Epithelial cell of esophagus (primary cell): ENCODE data around the gene CD58.
"Not testable (repeated sequence)": the region's sequence is repeated elsewhere in the genome, so short reads cannot be mapped to it uniquely, and the experiment has no call there.

Source experiments
- DNase-seq: peaks from one replicate; pipeline ENCODE4 v3.0.0; 2010; ENCODE audit warnings: low read depth
- H3K4me3 ChIP-seq: 2 replicates; pipeline ENCODE4 v1.5.1; 2011; ENCODE audit warnings: mild to moderate bottlenecking, low read length, control low read depth
- TF ChIP-seq, protein P1 (sequence below): IDR thresholded peaks from 2 replicates; pipeline ENCODE4 v1.5.1; 2011; ENCODE audit warnings: low read depth, mild to moderate bottlenecking, low read length, control low read depth, inconsistent platforms; ENCODE audit not compliant: insufficient read depth; ENCODE audit errors: missing control alignments

Gene CD58, protein sequence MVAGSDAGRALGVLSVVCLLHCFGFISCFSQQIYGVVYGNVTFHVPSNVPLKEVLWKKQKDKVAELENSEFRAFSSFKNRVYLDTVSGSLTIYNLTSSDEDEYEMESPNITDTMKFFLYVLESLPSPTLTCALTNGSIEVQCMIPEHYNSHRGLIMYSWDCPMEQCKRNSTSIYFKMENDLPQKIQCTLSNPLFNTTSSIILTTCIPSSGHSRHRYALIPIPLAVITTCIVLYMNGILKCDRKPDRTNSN

DNA sequence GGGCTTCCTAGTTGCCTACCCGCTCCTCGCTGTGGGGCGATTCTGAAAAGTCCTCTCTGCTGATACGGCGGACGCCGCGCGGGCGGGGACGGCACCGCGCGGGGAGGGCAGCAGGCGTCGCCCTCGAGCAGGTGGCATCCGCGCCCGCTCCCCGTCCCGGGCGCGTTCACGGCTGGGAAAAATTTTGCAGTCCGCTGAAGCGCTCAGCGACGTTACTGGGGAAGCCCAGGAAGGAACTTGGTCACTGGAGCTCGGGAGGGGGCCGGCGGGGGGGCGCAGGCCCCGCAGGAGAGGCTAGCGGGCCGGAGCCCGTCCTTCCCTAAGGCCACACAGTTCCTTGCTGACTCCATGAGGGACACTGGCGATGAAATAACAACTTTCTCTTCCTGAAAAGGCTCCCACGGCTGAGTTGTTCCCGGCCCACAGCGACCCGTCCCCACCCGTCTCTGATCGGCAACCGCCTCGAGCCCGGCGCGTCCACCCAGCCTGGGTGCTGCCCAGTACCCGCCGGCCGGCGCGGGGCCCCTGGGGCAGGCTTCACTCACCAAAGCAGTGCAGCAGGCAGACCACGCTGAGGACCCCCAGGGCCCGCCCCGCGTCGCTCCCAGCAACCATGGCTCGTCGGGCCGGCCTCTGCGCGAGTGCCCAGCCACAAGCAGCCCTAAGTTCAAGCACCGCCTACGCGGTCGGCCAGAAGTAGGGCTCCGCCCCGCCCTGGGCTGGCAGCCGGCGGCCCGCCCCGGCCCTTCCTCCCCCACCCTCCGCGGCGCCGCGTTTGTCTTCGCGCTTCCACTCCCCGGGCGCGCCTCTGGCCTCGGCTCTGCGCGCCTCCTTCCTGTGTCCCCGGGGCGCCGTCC lies at the start of gene CD58:
TSS of gene CD58 (minus strand) at position 669 of the 857 bp plus-strand sequence. CDS start at position 615, 54 bp downstream.
- peak within 1 kb of the TSS; percentile 73 for H3K4me3 ChIP-seq
- TF ChIP-seq, protein P1, sequence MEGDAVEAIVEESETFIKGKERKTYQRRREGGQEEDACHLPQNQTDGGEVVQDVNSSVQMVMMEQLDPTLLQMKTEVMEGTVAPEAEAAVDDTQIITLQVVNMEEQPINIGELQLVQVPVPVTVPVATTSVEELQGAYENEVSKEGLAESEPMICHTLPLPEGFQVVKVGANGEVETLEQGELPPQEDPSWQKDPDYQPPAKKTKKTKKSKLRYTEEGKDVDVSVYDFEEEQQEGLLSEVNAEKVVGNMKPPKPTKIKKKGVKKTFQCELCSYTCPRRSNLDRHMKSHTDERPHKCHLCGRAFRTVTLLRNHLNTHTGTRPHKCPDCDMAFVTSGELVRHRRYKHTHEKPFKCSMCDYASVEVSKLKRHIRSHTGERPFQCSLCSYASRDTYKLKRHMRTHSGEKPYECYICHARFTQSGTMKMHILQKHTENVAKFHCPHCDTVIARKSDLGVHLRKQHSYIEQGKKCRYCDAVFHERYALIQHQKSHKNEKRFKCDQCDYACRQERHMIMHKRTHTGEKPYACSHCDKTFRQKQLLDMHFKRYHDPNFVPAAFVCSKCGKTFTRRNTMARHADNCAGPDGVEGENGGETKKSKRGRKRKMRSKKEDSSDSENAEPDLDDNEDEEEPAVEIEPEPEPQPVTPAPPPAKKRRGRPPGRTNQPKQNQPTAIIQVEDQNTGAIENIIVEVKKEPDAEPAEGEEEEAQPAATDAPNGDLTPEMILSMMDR = peak; percentile 41
- peak; percentile 86 for DNase-seq

DNA sequence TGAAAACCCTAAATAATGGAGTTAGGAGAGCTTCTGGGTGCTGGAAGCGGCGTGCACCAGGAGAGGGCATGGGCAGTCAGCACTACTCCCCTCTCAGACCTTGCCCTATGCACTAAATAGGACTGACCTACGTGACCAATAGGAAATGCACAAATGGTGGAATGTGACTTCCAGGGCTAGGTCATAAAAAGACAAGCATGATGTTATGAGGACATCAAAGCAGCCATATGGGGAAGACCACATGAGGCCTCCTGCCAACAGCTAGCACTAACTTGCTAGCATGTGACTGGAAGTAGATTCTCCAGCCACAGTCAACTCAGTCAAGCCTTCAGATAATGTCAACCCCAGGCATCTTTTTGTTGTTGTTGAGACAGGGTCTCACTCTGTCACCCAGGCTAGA lies 49.6 kb upstream of the CD58 start:
- DNase-seq, H3K4me3 ChIP-seq: not testable (repeated sequence)

DNA sequence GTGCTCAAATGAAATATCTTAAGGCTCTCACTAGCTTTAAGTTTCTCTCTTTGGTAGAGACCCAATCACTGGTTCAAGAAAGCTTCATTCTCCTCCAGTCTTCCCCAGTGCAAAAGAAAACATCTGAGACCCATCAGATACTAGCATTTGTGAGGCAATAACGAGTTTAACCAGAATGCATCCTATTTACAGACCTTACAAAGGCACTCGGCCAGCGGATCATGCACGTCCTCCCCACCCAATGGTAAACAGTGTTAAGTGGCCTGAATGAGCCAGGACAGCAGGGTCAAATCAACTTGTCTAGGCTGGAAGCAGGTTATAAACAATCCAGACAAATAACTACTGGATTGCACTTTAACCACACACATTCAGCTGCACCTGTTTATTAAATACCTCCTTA lies 48.3 kb upstream of the CD58 start:
- DNase-seq = peak; percentile 49
- H3K4me3 ChIP-seq = not testable (repeated sequence)

DNA sequence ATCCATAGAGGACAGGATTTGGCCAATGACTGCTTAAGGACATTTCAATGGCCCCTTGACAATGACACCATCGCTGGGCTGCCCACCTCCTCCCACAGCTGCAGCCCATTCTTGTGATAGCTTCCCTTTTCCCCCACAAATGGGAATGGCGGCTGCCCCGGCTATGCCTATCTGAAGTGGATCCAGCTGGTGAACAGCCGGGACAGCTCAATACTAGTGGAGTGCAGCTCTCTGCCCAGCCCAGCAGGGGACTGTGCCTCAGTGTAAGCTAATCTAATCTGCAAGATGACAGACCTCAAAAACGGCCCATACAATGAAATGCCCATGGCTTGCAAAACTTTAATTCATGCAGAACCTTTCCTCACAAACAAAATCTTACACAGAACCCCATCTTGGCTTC lies 47.0 kb upstream of the CD58 start:
- H3K4me3 ChIP-seq, DNase-seq: not testable (repeated sequence)

DNA sequence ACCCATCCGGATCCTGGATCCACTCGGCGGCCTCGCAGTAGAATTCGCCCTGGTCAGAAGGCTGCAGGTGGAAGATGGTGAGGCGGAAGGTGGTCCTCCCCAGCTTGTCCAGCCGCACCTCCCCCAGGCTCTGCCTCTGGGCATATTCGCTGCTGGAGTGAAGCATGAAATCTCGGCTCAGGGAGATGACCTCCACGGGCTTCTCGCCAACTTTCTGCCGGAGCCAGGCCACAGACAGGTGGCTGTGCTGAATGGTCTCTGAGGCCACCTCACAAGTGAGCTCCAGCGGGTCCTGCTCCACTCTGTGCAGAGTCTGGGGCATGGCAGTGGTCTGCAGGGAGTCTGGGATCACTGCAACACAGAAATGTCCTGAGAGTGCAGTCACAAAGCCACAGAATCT lies 43.0 kb upstream of the CD58 start:
- H3K4me3 ChIP-seq, DNase-seq: not testable (repeated sequence)

DNA sequence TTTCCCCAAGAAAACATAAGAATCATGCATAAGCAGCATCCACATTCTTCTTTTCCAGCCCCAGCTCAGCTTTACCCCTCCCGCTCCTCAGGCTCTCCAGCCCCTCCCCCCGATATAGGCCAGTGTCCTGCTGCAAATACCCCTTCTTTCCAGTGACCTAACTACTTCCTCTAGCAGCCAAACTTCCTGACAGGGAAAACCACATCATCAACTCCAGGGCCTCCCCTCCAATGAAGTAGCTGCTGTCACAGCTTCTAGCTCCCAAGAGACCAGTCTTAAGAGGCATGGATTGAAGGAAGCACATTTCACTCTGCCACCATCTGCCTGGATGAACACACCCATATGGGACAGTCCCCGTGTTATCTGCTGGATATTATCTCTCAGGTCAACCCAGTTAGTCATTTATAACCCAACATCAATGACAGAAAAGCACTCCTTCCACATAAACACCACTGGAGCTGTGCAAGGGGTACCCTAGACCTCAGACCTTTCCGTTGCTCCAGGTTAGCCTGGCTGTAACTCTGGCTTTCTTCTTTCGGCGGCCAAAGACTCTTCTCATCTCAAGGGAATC lies 39.1 kb upstream of the CD58 start:
- DNase-seq, H3K4me3 ChIP-seq: not testable (repeated sequence)

DNA sequence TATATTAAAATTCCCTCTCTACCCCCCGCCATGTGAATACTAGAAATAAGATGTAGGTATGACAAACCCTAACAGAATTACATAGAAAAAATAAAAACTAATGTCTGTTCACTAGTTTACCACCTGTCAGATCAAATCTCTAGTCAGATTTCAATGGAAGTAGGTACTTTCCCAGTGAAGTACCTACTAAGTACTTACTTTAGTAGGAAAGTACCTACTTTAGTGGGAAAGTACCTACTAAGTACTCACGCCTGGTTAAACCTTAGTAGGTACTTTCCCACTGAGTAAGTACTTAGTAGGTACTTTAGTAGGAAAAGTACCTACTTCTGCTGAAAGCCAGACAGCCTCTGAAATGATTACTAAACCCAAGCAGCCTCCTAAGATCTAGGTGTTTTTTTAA lies 38.0 kb upstream of the CD58 start:
- not testable (repeated sequence) for H3K4me3 ChIP-seq, DNase-seq

DNA sequence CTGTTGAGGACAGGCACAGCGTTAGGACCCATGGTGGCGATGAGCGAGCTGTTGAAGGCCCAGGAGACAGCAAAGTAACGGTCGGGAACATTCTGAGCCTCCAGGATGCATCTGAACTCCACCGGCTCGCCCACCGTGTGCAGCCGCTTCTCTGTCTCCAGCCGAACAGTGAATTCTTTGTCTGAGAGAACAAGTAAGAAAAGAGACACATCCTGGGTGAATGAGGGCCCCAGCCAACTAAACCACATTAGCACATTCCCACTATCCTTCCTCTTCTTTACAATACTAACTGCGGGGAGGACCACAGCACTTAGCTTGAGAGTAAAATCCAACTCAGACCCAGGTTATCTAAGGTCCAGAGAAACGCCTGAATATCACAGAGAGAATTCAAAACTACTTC lies 37.3 kb upstream of the CD58 start:
- H3K4me3 ChIP-seq, DNase-seq: not testable (repeated sequence)

DNA sequence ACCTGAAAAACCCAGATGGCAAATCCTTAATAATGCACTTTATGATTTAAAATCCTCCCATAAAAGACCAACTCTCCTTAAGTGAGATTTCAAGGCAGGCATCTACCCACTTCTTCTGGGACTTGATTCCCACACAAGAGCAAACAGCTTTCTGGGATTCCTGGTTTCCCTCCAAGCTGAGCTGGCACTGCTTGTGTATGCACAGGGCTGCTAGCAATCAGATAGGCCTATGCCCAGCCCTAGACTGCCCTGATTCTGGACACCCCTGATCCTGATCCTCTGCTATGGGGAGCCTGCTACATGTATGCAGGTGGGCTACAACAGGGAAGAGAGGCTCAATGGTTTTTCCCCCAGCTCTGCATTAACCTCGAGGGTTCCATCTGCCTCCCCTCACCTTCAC lies 36.6 kb upstream of the CD58 start:
- DNase-seq, H3K4me3 ChIP-seq: not testable (repeated sequence)

DNA sequence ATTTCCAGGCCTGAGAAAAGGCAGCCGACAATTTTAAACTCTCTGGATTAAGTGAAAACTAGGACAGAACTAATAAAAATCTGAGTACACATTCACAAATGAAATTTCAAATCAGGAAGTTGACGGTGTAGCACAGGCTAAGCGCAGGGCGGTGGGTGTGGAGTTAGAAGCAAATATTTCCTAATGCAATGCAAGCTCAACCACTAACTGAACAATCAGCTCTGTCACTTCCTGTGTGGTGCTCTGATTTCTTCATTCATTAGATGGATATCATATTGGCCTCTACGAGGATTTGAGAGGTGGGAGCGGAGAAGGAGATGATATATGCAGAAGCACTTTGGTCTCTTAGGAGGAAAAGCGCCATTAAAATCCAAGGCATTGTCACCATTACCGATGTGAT lies 35.2 kb upstream of the CD58 start:
- H3K4me3 ChIP-seq, DNase-seq: not testable (repeated sequence)

DNA sequence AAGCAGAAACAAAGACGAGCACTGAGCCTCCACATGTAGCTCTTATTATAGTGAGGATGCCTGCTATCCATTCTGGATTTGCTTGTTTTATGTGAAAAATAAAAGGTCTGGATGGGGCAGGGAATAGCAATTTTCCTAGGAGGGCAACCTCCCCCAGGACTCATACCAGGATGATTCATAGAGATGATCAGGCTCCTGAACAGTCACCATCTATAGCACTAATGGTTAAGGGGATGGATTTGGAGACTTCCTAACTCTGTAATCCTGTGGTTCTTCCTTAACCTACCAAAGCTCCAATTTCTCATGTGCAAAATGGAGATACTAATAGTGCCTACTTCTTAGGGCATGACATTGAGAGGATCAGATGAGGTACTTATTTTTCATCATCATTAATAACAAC lies 34.5 kb upstream of the CD58 start:
- no peak for DNase-seq
- TF ChIP-seq, protein P1 = no peak
- no peak overlapping the region for H3K4me3 ChIP-seq

DNA sequence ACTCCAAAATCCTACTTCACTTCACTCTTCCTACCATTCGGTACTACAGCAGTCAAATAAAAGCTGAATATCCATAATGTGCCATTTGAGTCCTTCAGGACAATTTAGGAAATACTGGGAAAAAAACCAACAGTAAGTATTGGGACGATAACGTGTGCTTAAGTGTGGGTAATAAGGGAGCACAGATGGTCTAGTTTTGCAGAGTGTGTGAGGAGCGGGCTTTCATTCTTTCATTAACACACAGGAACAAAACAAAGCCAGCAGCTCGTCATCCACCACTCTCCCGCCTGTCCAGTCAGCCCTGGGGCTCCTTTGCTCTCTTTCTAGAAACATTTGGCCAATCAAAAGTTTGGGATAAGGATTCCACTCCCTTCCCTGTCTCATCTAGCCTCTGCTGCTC lies 33.6 kb upstream of the CD58 start:
- H3K4me3 ChIP-seq, DNase-seq: not testable (repeated sequence)

DNA sequence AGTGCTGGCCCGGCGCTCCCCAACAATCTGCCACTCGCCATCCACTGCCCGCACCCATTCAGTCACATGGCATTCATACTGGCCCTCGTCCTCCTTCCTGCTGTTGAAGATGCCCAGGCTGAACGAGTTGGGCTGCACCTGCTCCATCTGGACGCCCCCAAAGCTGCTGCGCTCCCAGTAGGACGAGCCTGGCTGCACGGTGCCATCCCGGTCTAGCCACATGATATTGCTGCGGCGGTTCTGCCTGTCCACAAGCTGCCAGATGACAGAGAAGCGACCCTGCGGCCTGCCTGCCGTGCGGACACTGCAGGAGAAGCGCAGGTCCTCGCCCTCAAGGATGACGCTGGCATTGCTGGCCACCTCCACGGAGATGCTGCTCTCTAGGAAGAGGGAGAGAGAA lies 32.8 kb upstream of the CD58 start:
- not testable (repeated sequence) for DNase-seq, H3K4me3 ChIP-seq

DNA sequence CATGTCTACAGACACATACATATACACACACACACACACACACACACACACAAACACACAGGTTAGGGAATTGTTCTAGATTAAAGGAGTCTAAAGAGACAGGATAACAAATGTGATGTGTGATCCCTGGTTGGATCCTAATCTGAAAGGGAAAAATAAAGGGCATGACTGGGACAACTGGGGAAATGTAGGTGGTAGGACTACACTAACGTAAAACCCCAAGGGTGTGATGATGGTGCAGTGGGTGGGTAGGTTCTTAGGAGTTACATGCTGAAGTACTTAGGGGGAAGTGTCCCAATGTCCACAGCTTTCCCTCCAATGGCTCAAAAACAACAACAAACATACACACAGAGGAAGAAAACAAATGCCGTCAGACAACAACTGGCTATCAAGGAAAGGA lies 28.5 kb upstream of the CD58 start:
- not testable (repeated sequence) for DNase-seq, H3K4me3 ChIP-seq

DNA sequence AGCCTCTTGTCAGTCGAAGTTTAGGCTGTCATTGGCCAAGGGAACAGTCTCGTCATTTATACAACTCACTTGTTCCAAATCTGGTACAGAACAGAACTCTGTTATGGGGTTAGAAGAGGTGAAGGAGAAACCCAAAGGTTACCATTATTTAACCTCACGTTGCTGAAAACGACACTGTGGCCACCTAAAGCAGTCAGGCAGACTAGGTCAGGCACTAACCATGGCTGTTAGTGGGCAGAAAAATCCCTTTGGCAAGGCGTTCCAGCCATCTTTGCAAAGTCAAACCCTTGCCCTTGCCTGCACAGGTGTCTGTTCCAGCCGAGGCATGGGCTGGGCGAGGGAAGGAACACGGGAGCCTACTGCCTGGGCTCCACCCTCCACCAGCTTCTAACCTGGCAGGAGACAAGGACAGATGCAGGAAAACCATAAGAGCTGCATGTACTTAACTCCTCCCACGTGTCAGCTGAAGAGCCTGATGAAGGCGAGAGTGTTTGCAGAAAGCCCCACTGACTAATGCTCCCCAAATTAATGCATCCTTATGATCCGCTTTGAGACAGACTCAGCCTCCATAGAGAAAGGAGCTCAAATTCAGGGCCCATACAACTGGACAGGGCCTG lies 27.7 kb upstream of the CD58 start:
- not testable (repeated sequence) for H3K4me3 ChIP-seq, DNase-seq

DNA sequence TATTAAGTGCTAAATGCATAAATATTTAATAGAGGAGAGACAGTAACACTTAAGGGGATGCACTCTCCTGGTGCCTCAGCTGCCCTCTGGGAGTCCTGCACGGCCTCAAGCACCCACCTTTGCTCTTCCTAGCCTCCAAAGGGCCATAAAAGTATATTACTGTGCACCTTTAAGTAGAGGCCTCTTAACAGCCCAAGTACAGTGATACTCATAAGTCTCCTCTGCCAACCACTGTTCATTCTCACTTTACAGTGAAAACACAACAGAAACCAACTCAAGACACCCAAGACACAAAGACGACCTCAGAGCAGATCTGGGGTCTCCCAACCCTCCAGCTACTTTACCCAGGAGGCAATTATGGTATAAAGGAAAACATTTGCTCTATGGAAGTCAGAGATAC lies 26.6 kb upstream of the CD58 start:
- not testable (repeated sequence) for H3K4me3 ChIP-seq, DNase-seq

DNA sequence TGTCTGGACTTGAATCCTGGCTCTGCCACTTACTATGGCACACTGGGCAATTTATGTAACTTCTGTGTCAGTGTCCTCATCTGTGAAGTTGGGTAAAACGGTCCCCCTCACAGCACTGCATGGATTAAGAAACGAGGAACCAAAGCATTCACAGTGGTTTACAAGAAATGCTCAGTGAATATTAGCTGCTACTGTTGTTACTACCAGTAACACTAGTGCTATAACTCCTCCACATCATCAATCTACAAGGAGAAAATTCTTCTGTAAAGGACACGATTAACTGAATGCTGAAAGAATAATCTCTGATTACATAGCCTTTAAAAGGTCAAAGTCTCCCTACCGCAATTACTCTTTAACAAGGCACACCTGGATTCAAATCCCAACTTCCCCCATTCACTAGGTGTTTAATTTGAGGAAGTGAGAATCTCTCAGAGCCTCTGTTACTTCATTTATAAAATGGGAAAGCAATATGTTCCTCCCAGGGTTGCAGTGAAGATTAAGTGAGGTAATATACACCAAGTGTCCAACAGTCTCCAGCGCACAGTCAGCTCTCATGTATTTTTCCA lies 26.0 kb upstream of the CD58 start:
- H3K4me3 ChIP-seq, DNase-seq: not testable (repeated sequence)
